GM12864 (cell line): ENCODE measurements around the gene USP44.

ENCODE experiments used
- DNase-seq: peaks from one replicate; pipeline ENCODE4 v3.0.0-alpha.2; 2011; ENCODE audit warnings: low read depth
- H3K4me3 ChIP-seq: 2 replicates; pipeline ENCODE4 v1.5.1; 2011; ENCODE audit warnings: mild to moderate bottlenecking, low read depth, low read length, control low read depth
- TF ChIP-seq, protein P1 (sequence below): IDR thresholded peaks from 2 replicates; pipeline ENCODE4 v1.5.1; 2011; ENCODE audit warnings: low read depth, mild to moderate bottlenecking, moderate library complexity, low read length, control low read depth, inconsistent platforms; ENCODE audit errors: missing control alignments

USP44 gene

DNA sequence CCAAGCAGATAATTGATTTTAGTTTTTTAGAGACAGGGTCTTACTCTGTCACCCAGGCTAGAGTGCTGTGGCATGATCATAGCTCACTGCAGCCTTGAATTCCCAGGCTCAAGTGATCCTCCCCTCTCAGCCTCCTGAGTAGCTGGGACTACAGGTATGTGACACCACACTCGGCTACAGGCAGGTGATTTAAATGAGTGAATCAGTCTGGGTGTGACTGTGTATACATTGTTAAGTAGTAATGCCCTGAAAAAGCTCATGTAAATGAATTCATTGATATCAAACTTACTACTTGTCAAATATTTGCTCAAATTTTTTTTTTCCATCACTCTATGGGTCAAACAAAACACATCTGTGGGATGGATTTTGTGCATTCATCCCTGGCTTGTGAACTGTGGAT, 6.3 kb upstream of the USP44 start:
- TF ChIP-seq, protein P1, sequence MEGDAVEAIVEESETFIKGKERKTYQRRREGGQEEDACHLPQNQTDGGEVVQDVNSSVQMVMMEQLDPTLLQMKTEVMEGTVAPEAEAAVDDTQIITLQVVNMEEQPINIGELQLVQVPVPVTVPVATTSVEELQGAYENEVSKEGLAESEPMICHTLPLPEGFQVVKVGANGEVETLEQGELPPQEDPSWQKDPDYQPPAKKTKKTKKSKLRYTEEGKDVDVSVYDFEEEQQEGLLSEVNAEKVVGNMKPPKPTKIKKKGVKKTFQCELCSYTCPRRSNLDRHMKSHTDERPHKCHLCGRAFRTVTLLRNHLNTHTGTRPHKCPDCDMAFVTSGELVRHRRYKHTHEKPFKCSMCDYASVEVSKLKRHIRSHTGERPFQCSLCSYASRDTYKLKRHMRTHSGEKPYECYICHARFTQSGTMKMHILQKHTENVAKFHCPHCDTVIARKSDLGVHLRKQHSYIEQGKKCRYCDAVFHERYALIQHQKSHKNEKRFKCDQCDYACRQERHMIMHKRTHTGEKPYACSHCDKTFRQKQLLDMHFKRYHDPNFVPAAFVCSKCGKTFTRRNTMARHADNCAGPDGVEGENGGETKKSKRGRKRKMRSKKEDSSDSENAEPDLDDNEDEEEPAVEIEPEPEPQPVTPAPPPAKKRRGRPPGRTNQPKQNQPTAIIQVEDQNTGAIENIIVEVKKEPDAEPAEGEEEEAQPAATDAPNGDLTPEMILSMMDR: no peak
- H3K4me3 ChIP-seq: no peak overlapping the region
- no peak for DNase-seq

DNA sequence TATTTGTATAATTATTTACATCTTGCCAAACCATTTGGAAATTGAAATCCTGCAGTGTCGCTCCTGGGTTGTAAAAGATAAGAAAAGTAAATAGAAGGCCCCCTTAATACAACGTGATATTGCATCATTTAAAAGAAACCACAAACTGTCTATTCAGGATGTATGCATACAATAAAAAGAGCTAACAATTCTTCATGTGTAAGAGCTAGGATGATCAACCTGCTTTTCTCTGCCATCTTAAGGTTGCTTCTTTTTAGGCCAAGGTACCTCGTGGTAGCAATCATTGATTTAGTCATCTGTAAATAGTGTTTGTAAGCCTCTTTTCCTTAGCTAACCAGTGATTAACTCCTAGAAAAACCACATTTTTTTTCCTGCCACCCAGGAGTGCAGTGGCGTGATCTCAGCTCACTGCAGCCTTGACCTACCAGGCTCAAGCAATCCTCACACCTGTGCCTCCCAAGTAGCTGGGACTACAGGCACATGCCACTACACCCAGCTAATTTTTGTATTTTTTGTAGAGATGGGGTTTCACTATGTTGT, 3.3 kb upstream of the USP44 start:
- DNase-seq: no peak
- TF ChIP-seq, protein P1: no peak
- no peak overlapping the region for H3K4me3 ChIP-seq

DNA sequence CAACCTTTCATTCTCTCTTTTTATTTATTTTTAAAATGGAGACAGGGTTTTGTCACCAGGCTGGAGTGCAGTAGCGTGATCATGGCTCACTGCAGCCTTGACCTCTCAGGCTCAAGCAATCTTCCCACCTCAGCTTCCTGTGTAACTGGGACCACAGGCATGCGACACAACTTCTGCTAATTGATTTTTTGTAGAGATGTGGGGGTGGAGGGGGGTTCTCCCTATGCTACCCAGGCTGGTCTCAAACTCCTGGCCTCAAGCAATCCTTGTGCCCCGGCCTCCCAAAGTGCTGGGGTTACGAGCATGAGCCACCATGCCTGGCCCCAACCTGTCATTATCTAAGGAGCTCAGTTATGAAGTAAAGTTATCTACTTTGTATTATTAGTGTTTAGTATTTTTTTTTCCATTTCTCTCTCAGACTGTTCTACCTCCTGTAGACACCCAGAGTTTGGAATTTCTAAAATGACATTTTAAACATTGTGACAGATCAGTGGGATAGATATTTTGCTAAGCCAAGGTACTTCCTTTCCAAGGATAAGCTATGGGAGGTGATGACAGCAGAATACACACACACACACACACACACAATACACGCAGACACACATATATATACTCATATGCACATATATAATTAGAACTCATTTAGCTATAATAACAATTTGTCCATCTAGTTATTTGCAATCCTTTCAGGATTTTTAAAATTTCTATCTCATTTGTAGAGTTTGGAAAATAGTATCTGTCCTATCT, 2.1 kb upstream of the USP44 start:
- H3K4me3 ChIP-seq: no peak overlapping the region
- no peak for DNase-seq
- TF ChIP-seq, protein P1: no peak

DNA sequence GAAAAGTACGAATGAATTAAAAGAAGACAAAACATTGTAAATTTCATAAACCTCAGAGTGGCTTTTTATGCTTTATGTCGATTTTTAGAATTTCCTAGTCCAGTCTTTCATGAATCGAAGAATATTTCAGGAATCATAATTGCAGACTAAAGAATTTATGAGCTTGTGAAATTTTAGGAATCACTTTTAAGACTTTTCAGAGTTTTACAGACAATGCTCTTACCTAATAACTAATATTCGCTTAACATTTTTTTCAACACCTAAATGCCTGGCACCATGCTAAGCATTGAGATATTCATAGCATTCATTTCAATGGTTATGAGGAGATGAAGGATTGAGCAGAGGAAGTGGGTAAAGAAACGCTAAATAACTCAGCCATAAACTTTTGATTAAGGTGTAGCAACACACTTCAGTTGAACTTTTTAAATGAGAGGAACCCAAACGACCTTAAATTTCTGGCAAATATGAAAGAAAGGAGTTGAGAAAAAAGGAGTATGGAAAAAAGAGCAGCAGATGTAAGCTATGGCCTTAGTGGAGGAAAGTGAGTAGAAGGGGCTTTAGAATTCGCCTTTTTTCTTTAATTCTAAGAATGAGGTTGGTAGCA, 739 bp upstream of the USP44 start:
- H3K4me3 ChIP-seq: no peak overlapping the region
- DNase-seq: no peak
- TF ChIP-seq, protein P1: no peak

DNA sequence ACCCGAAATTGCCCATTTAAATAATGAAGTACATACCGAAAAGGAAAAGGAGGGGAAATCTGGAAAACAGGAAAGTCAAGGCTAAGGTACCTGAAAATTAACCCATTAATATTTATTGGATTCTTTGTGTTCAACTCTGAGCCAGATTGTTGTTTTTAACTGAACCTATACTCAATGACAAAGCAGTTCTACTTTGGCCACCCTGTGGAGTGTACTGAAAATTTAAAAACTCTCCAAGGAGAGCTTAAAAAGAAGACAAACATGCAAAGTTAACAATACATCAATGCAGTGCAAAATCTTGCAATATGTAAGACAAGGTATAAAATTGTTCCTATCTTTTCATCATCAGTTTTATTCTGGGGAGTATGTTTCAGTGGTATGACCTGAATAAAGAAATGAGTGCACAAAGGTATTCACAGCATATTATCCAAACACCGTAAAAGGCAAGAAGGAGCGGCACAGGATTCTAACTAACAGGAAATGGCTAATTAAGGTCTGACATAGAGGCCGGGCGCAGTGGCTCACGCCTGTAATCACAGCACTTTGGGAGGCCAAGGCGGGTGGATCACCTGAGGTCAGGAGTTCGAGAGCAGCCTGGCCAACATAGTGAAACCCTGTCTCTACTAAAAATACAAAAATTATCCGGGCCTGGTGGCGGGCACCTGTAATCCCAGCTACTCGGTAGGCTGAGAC, 1.7 kb downstream of the USP44 start:
- no peak for DNase-seq
- no peak overlapping the region for H3K4me3 ChIP-seq
- TF ChIP-seq, protein P1: no peak

DNA sequence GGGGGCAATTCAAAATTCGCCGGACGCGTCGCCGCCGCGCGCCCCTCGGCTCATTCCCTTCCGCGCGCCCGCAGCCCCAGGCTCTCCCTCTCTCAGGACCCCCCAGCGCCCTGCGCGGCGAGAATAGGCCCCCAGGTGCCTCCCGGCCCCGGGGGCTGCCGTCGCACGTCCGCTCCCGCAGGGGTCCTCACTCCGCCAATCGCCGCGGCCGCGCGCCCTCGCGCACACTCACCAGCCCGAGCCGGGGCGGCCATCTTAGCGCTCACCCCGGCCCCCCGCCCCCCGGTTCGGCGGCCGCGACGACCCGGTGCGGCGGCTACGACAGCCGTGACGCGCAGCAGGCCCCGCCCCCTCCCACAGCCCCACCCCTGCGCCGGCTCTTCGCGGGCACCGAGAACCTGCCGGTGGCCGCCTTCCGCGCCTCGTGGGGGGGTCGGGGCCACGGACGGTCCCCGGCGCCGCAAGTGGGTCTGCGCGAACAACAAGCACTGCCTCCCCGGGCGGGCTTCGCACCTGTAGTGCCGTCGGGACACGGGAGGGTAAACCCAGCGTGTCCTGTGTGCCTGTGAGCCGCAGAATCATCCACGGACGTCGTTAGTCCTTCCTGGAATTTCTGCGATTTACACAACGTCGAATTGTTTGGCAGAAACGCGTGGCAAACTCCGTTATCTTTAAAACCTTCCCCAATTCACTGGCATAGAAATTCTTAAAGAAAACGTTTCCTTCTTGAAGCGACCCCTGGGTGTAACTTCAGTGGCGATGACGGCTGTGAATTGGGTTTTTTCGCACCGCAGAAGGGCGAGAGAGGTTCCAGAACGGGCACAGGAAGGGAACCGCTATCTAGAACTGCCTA, 2.5 kb downstream of the USP44 start:
- TF ChIP-seq, protein P1: no peak
- DNase-seq: no peak
- peak overlapping the region; percentile 48 for H3K4me3 ChIP-seq
